ENCODE results near the gene SNTG2. TPM values are rescaled to one million over a fixed set of nuclear protein-coding genes. Genes with fewer than 3 reads are reported as not detected.
A peak's percentile ranks its signal among the peaks of the same experiment; 100 is the strongest.

SNTG2 gene
- total RNA-seq, 2 experiments from 2014 or later: 0.57 to 1.0 TPM

DNA sequence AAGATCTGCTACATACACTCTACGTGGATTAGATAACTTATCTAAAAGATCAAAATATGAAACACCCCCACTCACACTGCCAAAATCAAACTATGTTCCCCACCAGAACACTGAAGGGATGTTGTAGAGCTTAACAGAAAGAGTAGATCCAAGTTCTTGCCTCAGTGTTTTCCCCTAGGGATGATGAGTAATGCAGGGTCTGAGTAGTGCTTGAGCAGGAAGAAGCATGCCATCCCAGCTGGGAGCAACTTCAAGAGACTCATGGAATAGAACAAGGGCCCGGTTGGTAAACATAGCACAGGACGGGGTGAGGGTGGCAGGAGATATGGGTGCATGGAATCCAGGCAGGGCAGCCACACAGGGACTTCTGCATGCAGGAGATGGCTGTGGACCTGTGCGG, 74.3 kb downstream of the SNTG2 start:
- no peak overlapping the region for H3K27ac Mint-ChIP-seq
- CTCF ChIA-PET: no interaction called here
- no peak overlapping the region for H3K4me3 Mint-ChIP-seq
- intact Hi-C loops (cut with micrococcal nuclease): no loop called here
- H3K9me3 Mint-ChIP-seq: no peaks in the 10 kb centered on the region
- H3K4me1 Mint-ChIP-seq (ENCODE audit: low read depth): no peaks in the 10 kb centered on the region
- DNase-seq: no peak
- no peaks in the 10 kb centered on the region for H3K36me3 Mint-ChIP-seq (ENCODE audit: low read depth)
- H3K27me3 Mint-ChIP-seq (ENCODE audit: low read depth): no peaks in the 10 kb centered on the region

DNA sequence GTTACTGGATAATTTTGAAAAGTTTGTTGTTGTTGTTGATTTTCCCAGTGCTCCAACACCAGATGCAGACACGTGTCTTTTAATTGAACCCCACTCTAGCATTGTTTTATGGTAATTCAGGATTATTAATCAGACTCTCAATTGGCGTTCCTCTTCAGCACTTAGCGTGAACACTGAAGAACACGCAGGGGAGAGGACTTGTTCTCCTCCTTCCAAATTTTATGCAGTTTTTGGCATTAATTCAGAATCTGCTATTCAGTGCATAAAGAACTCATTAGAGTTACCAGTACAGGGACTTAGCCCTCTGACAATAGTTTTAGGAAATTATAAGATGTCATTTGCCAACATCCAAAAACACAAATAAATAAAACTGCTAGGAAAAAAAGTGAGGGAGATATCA, 75.5 kb downstream of the SNTG2 start:
- Mint-ChIP-seq H3K36me3 (ENCODE audit: low read depth) (no peaks in the 10 kb centered on the region), H3K4me3 (no peak overlapping the region), H3K4me1 (ENCODE audit: low read depth) (no peaks in the 10 kb centered on the region), H3K27ac (no peak overlapping the region), H3K27me3 (ENCODE audit: low read depth) (no peaks in the 10 kb centered on the region), H3K9me3 (no peaks in the 10 kb centered on the region)
- CTCF ChIA-PET: no interaction called here
- DNase-seq: no peak
- intact Hi-C loops (cut with micrococcal nuclease): no loop called here

DNA sequence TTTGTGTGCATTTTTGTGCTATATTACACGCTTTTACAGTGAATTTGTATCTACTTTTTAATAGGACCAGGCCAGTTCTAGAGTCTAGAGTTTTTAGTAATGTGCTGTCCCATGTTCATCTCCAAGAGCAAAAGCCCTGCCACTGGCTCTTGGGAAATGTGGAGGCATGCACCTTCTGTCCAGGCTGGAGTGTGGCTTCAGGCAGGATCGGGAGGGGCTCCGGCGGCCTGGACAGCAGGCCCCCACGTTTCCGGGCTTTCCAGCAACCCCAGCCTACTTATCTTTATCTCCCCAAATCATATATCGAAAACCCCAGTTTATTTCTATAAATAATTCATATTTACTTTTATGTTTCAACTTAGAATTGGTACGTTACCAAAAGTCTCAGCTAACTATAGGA, 78.2 kb downstream of the SNTG2 start:
- intact Hi-C loops (cut with micrococcal nuclease): no loop called here
- Mint-ChIP-seq H3K9me3 (peaks cover 5% of the 10 kb centered on the region), H3K4me1 (ENCODE audit: low read depth) (no peaks in the 10 kb centered on the region), H3K27me3 (ENCODE audit: low read depth) (no peaks in the 10 kb centered on the region), H3K36me3 (ENCODE audit: low read depth) (no peaks in the 10 kb centered on the region), H3K4me3 (no peak overlapping the region), H3K27ac (no peak overlapping the region)
- CTCF ChIA-PET: no interaction called here
- no peak for DNase-seq

DNA sequence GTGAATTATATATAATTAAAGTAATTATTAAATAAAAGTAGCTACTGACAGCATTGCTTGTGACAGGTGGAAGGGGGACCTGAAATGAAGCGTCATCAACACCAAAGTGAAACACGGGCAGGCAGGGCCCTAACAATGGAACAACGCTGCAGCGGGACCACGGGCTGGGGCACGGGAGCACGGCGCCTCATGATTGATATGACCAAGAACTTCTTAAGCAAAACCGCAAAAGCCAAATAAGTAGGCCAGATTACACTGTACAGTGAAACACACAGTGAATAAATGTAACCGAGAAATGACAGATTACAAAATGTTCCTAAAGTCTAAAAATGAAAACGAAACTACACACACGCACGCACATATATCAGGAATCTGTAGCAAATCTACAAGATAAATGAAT, 81.4 kb downstream of the SNTG2 start:
- DNase-seq: no peak
- H3K9me3 Mint-ChIP-seq: peaks cover 6% of the 10 kb centered on the region
- H3K27me3 Mint-ChIP-seq (ENCODE audit: low read depth): peaks cover under 1% of the 10 kb centered on the region
- intact Hi-C loops (cut with micrococcal nuclease): no loop called here
- H3K27ac Mint-ChIP-seq: no peak overlapping the region
- H3K4me1 Mint-ChIP-seq (ENCODE audit: low read depth): no peaks in the 10 kb centered on the region
- CTCF ChIA-PET: no interaction called here
- H3K4me3 Mint-ChIP-seq: no peak overlapping the region
- H3K36me3 Mint-ChIP-seq (ENCODE audit: low read depth): no peaks in the 10 kb centered on the region

DNA sequence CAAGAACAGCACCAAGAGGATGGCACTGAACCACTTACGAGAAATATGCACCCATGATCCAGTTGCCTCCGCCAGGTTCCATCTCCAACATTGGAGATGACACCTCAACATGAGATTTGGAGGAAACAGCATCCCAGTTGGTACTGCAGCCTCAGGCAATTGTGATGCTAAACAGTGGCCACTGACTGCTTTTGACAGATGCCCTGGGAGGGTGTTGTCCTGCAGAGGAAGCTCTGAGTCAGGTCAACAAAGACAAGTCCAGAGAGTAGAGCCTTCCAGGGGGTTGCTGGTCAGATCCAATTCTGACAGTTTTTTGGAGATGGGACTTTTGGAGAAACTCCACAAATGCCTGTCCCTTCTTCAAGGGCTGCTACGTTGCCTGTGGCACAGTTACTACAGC, 82.4 kb downstream of the SNTG2 start:
- no peaks in the 10 kb centered on the region for H3K4me1 Mint-ChIP-seq (ENCODE audit: low read depth)
- no peak for DNase-seq
- no peak overlapping the region for H3K27ac Mint-ChIP-seq
- H3K27me3 Mint-ChIP-seq (ENCODE audit: low read depth): peaks cover 4% of the 10 kb centered on the region
- H3K36me3 Mint-ChIP-seq (ENCODE audit: low read depth): no peaks in the 10 kb centered on the region
- intact Hi-C loops (cut with micrococcal nuclease): no loop called here
- H3K4me3 Mint-ChIP-seq: no peak overlapping the region
- CTCF ChIA-PET: no interaction called here
- H3K9me3 Mint-ChIP-seq: peaks cover 6% of the 10 kb centered on the region

DNA sequence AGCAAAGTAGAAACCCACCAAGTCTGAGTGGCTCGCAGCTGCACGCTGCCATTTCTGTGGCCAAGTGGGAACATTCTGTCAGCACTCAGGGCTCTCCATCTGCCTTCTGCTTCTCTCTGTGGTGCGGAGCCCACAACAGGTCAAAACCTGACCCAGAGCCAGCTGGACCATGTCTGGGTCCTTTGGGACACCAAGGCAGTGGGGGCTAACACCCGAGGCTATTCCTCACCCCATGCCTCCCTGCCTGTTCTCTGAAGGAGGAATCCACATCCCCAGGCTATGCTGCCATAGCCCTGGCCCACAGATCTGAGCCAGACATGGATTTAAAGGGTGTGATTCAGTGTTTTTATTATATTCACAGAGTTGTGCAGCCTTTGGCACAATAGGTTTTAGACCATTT, 86.4 kb downstream of the SNTG2 start:
- Mint-ChIP-seq H3K4me3 (no peak overlapping the region), H3K27ac (no peak overlapping the region), H3K4me1 (ENCODE audit: low read depth) (no peaks in the 10 kb centered on the region), H3K27me3 (ENCODE audit: low read depth) (peaks cover 4% of the 10 kb centered on the region), H3K36me3 (ENCODE audit: low read depth) (no peaks in the 10 kb centered on the region), H3K9me3 (peaks cover 6% of the 10 kb centered on the region)
- intact Hi-C loops (cut with micrococcal nuclease): no loop called here
- CTCF ChIA-PET: no interaction called here
- no peak for DNase-seq

DNA sequence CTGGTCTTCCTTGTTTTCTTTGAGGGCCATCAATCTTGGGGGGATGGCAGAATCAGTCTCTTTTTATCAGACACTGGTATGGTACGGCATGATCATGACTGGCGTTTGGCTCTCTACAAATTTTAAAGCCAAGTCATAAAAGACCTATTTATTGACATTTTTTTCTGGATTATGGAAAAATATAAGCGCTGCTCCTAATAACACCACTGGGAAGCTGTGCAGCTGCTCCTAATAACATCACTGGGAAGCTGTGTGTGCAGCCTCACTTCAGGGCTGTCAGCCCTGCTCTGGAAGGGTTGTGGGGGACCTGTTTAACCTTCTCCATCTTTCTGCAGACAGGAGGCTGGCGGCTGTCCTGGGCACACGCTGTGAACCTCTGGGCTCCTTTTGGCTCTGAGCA, 88.9 kb downstream of the SNTG2 start:
- DNase-seq: no peak
- no peak overlapping the region for H3K27ac Mint-ChIP-seq
- CTCF ChIA-PET: no interaction called here

DNA sequence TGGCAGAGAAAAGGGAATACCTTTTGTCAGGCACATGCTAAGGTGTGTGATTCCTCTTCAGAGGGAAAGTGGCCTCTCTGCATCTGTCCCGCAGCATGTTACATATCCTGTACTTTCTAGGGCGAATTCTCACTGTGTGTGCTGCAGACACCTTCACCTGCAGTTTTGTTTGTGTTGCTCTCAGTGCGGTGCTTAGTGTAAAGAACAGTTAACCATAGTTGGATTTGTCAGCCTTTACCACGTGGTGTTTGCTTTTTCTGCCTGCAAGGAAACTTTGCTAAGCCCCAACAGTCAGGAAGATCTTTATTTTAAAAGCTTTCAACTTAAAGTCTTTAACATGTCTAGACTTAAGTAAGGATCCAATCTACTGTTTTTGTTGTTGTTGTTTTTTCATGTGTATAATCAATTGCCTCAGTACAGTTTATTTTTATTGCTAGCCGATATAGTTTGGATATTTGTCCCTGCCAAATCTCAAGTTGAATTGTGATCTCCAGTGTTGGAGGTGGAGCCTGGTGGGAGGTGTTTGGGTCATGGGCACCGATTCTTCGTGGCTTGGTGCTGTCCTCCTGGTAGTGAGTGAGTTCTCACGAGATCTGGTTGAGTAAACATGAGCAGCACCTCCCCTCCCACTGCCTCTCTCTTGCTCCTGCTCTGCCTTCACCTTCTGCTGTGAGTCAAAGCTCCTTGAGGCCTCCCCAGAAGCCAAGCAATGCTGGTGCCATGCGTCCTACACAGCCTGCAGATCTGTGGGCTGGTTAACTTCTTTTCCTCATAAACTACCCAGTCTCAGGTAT, 90.6 kb downstream of the SNTG2 start:
- no peak overlapping the region for H3K27ac Mint-ChIP-seq
- H3K4me3 Mint-ChIP-seq: no peak overlapping the region
- peaks cover 9% of the 10 kb centered on the region for H3K9me3 Mint-ChIP-seq
- DNase-seq: no peak
- intact Hi-C loops (cut with micrococcal nuclease): no loop called here
- CTCF ChIA-PET: interaction anchor here (0.6 kb wide), 1 partner anchor 507 kb away, joined by 3 read pairs; no protein-coding TSS in a partner anchor
- peaks cover 4% of the 10 kb centered on the region for H3K27me3 Mint-ChIP-seq (ENCODE audit: low read depth)
- H3K4me1 Mint-ChIP-seq (ENCODE audit: low read depth): peaks cover 4% of the 10 kb centered on the region
- H3K36me3 Mint-ChIP-seq (ENCODE audit: low read depth): no peaks in the 10 kb centered on the region

More for the DNA sequence above, 88.9 kb downstream of the SNTG2 start:
- intact Hi-C loops (cut with micrococcal nuclease): no loop called here
- Mint-ChIP-seq H3K4me1 (ENCODE audit: low read depth) (no peaks in the 10 kb centered on the region), H3K36me3 (ENCODE audit: low read depth) (no peaks in the 10 kb centered on the region), H3K9me3 (peaks cover 8% of the 10 kb centered on the region), H3K27me3 (ENCODE audit: low read depth) (peaks cover 4% of the 10 kb centered on the region), H3K4me3 (no peak overlapping the region)

DNA sequence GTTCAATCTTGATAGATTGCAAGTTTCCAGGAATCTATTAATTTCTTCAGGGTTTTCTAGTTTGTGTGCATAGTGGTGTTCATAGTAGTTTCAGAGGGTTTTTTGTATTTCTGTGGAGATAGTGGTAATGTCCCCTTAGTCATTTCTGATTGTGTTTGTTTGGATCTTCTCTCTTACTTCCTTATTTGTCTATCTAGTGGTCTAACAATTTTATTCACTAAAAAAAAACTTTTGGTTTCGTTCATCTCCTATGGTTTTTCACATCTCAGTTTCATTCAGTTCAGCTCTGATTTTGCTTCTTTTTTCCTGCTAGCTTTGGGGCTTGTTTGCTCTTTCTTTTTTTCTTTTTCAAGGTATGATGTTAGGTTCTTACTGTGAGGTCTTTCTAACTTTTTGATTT, 94.5 kb downstream of the SNTG2 start:
- no peak for DNase-seq
- no peaks in the 10 kb centered on the region for H3K36me3 Mint-ChIP-seq (ENCODE audit: low read depth)
- H3K4me3 Mint-ChIP-seq: no peak overlapping the region
- no peak overlapping the region for H3K27ac Mint-ChIP-seq
- CTCF ChIA-PET: no interaction called here
- intact Hi-C loops (cut with micrococcal nuclease): no loop called here
- peaks cover 4% of the 10 kb centered on the region for H3K4me1 Mint-ChIP-seq (ENCODE audit: low read depth)
- H3K27me3 Mint-ChIP-seq (ENCODE audit: low read depth): no peaks in the 10 kb centered on the region
- H3K9me3 Mint-ChIP-seq: peaks cover 10% of the 10 kb centered on the region

DNA sequence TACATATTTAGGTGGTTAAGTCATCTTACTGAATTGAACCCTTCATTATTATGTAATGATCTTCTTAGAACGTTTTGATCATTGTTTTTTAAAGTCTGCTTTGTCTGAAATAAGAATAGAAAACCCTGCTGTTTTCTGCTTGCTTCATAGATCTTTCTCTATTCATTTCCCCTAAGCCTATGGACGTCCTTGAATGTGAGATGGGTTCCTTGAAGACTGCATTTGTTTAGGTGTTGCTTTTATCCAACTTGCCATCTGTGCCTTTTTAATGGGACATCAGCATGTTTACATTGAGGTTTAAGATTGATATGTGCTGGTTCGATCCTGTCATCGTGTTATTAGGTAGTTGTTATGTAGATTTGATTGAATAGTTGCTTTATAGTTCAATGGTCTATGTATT, 95.4 kb downstream of the SNTG2 start:
- Mint-ChIP-seq H3K9me3 (peaks cover 10% of the 10 kb centered on the region), H3K4me1 (ENCODE audit: low read depth) (peaks cover 5% of the 10 kb centered on the region), H3K4me3 (no peak overlapping the region), H3K27ac (no peak overlapping the region), H3K27me3 (ENCODE audit: low read depth) (no peaks in the 10 kb centered on the region), H3K36me3 (ENCODE audit: low read depth) (no peaks in the 10 kb centered on the region)
- intact Hi-C loops (cut with micrococcal nuclease): no loop called here
- CTCF ChIA-PET: no interaction called here
- no peak for DNase-seq

DNA sequence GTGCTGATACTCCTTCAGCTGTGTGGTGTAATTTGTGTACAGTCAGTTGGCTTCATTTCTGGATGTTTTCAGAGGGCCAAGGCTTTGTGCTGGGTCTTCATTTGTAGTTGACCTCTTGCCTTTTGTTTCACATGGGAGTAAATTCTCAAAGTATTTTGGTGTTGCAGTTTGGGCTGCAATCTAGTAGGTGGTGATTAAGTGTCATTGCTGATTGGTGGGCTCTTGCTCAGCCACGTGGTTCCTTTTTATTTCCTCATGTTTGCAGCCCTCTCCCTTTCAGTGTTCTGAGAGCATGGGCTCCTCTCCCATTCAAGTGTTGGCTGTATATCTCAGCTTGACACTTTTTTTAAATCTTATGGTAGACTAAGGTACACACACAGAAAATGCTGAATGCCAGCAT, 96.8 kb downstream of the SNTG2 start:
- Mint-ChIP-seq H3K27me3 (ENCODE audit: low read depth) (no peaks in the 10 kb centered on the region), H3K27ac (no peak overlapping the region), H3K4me3 (no peak overlapping the region), H3K36me3 (ENCODE audit: low read depth) (no peaks in the 10 kb centered on the region), H3K9me3 (peaks cover 10% of the 10 kb centered on the region), H3K4me1 (ENCODE audit: low read depth) (peaks cover 6% of the 10 kb centered on the region)
- intact Hi-C loops (cut with micrococcal nuclease): loop anchor here (1.0 kb wide), 1 partner anchor 499 kb away; no protein-coding TSS in a partner anchor
- DNase-seq: peak; percentile 12
- CTCF ChIA-PET: interaction anchor here (0.7 to 1.0 kb wide), 2 partner anchors 33 to 94 kb away, joined by 3 read pairs; no protein-coding TSS in a partner anchor

DNA sequence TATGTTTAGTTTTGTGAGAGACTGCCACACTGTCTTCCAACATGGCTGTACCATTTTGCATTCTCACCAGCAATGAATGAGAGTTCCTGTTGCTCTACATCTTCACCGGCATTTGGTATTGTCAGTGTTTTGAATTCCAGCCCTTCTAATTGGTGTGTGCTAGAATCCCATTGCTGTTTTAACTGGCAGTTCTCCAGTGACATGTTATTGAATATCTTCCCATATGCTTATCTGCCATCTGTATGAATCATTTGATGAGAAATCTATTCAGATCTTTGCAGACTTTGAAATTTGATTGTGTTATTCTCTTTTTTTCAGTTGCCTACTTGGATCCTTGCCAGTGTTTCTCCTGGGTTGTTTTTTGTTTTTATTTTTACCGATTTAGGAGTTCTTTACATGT, 99.0 kb downstream of the SNTG2 start:
- CTCF ChIA-PET: no interaction called here
- no peaks in the 10 kb centered on the region for H3K27me3 Mint-ChIP-seq (ENCODE audit: low read depth)

DNA sequence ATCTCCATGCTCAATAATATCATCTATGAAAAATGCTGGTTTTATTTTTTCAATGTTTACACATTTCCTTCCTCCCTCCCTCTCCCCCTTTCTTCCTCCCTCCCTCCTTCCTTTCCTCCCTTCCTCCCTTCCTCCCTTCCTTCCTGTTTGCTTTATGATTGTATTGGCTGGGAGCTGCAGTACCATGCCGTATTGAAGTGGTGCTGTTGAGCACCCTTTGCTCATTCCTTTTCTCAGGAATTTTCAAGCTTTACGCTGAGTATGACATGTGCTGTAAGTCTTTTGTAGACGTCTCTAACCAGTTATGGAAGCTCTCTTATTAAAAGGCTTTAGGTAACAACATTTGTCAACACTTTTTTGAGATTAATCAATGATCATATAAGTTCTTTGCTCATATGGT, 100.4 kb downstream of the SNTG2 start:
- H3K27me3 Mint-ChIP-seq (ENCODE audit: low read depth): no peaks in the 10 kb centered on the region
- H3K4me3 Mint-ChIP-seq: no peak overlapping the region
- H3K27ac Mint-ChIP-seq: no peak overlapping the region
- intact Hi-C loops (cut with micrococcal nuclease): no loop called here
- peaks cover 2% of the 10 kb centered on the region for H3K4me1 Mint-ChIP-seq (ENCODE audit: low read depth)
- no peak for DNase-seq
- H3K9me3 Mint-ChIP-seq: peaks cover 2% of the 10 kb centered on the region
- H3K36me3 Mint-ChIP-seq (ENCODE audit: low read depth): no peaks in the 10 kb centered on the region
- CTCF ChIA-PET: no interaction called here

More for the DNA sequence above, 99.0 kb downstream of the SNTG2 start:
- Mint-ChIP-seq H3K36me3 (ENCODE audit: low read depth) (no peaks in the 10 kb centered on the region), H3K27ac (no peak overlapping the region), H3K9me3 (peaks cover 3% of the 10 kb centered on the region), H3K4me3 (no peak overlapping the region), H3K4me1 (ENCODE audit: low read depth) (peaks cover 6% of the 10 kb centered on the region)
- intact Hi-C loops (cut with micrococcal nuclease): no loop called here
- no peak for DNase-seq

All from activated naive CD4-positive, alpha-beta T cell treated with anti-CD3 and anti-CD28 coated beads for 36 hours (primary cell).